Measurements from ENCODE around the gene NFYA. TPM values are rescaled to one million over a fixed set of nuclear protein-coding genes. Genes with fewer than 3 reads are reported as not detected.

NFYA gene
- total RNA-seq, 1 donor from 2014 or later: 40.4 TPM

DNA sequence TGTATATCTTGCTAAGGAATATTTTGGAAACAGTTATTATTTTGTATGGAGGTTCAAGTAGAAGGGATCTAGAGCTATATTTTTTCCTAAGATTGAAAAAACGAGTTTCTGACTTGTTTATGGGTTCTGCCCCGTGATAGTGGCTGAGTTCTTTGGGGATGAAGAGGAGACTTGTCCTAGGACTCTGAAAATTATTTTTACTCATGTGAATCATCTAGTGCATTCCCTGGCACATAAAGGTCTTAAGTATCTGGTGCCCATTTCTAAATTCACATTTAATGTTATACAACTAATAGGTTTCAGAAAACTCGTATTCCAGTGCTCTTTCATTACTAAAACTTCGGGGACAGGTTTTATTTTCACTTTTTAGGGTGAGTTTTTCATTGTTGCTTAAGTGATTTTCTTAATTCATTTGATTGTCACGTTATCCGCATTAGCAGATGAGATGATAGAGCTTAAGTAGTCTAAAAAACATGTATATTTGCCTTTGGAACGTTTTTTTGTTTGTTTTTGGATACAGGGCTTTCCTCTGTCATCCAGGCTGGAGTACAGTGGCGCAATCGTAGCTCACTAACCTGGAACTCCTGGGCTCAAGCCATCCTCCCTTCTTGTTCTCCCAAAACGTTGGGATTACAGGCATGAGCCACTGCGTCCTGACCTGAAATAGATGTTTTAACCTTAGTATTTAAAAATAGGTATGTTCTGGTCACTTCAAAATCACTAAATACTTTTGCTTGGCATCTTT is 2.1 kb downstream of the NFYA start:
- Mint-ChIP-seq H3K27ac (peak overlapping the region; percentile 98), H3K4me1 (ENCODE audit: unreplicated experiment) (peaks cover 19% of the 10 kb centered on the region), H3K27me3 (no peaks in the 10 kb centered on the region), H3K9me3 (no peaks in the 10 kb centered on the region), H3K36me3 (peaks cover 7% of the 10 kb centered on the region), H3K4me3 (peak overlapping the region; percentile 91)
- no peak for DNase-seq (ENCODE audit: extremely low spot score, unreplicated experiment)
- TF ChIP-seq, protein P1, sequence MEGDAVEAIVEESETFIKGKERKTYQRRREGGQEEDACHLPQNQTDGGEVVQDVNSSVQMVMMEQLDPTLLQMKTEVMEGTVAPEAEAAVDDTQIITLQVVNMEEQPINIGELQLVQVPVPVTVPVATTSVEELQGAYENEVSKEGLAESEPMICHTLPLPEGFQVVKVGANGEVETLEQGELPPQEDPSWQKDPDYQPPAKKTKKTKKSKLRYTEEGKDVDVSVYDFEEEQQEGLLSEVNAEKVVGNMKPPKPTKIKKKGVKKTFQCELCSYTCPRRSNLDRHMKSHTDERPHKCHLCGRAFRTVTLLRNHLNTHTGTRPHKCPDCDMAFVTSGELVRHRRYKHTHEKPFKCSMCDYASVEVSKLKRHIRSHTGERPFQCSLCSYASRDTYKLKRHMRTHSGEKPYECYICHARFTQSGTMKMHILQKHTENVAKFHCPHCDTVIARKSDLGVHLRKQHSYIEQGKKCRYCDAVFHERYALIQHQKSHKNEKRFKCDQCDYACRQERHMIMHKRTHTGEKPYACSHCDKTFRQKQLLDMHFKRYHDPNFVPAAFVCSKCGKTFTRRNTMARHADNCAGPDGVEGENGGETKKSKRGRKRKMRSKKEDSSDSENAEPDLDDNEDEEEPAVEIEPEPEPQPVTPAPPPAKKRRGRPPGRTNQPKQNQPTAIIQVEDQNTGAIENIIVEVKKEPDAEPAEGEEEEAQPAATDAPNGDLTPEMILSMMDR (conservative IDR thresholded peaks at IDR 0.05): no peak

DNA sequence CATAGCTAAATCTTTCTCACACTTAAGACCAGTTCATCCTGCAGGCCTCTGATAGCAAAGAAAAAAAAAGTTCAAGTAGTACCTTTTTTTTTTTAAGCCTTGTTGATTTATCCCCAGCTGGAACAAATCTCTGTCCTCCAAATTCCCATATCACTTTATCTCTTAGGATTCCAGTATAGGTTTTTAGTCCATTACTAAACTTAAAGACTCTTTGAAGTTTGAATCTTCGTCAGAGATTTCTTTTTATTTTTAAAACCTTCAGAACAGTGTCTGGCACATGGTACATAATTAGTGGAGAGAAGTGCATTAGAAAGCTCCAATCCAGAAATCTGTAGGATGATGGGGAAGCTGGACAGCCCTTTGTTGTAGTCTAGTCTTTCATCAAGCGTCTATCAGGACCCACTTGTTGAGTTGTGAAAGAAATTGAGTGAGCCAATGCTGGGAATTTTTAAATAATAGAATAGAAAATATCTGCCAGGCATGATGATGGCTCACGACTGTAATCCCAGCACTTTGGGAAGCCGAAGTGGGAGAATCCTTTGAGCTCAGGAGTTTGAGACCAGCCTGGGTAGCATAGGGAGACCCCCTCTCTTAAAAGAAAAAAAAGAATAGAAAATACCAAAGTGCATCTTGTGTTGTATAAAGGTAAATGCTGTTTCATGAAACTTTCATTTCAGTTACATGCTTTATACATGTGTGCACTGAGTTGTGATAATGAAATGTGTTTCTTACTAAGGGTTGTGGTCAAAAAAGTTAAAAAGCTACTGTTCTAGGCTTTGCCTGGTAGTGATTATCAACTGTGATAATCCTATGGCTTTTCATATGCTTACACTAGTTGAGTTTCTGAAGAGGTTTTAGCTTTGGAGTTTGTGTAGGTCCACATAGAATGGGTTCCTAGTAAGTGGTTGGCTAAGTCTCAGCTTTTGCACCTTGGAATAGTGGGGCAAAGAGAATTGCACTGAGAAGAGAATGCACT is 3.2 kb downstream of the NFYA start:
- Mint-ChIP-seq H3K9me3 (no peaks in the 10 kb centered on the region), H3K36me3 (peaks cover 15% of the 10 kb centered on the region), H3K4me3 (peak overlapping the region; percentile 68), H3K27ac (peak overlapping the region; percentile 57), H3K4me1 (ENCODE audit: unreplicated experiment) (peaks cover 15% of the 10 kb centered on the region), H3K27me3 (no peaks in the 10 kb centered on the region)
- TF ChIP-seq, protein P1 (conservative IDR thresholded peaks at IDR 0.05): no peak
- DNase-seq (ENCODE audit: extremely low spot score, unreplicated experiment): no peak

GRCh38 chr6:41077536-41077935 is 4.8 kb downstream of the NFYA start:
- Mint-ChIP-seq H3K4me3 (no peak overlapping the region), H3K9me3 (no peaks in the 10 kb centered on the region), H3K36me3 (peaks cover 16% of the 10 kb centered on the region), H3K27ac (no peak overlapping the region), H3K4me1 (ENCODE audit: unreplicated experiment) (peaks cover 15% of the 10 kb centered on the region), H3K27me3 (no peaks in the 10 kb centered on the region)
- no peak for DNase-seq (ENCODE audit: extremely low spot score, unreplicated experiment)
- TF ChIP-seq, protein P1 (conservative IDR thresholded peaks at IDR 0.05): no peak

DNA sequence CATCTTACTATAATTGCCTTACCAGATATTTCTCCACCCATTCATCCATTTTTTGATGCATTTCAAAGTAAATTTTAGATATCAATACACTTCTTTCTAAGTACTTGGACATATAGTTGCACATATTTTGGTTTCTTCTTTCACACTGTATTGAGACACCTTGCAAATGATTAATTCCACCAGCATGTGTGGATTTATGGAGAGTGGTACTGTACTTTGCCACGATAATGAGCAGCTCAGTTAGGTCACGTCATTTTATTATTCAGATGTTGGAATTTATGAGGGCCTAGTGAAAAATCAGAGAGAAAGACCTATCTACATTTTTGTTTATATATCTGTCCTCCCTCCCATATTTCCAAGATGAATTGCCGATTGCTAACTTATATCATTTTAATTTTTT is 5.3 kb downstream of the NFYA start:
- Mint-ChIP-seq H3K4me3 (no peak overlapping the region), H3K27me3 (no peaks in the 10 kb centered on the region), H3K27ac (no peak overlapping the region), H3K36me3 (peaks cover 16% of the 10 kb centered on the region), H3K4me1 (ENCODE audit: unreplicated experiment) (peaks cover 15% of the 10 kb centered on the region), H3K9me3 (no peaks in the 10 kb centered on the region)
- DNase-seq (ENCODE audit: extremely low spot score, unreplicated experiment): no peak
- TF ChIP-seq, protein P1 (conservative IDR thresholded peaks at IDR 0.05): no peak

GRCh38 chr6:41079080-41079479 is 6.3 kb downstream of the NFYA start:
- DNase-seq (ENCODE audit: extremely low spot score, unreplicated experiment): no peak
- H3K36me3 Mint-ChIP-seq: peaks cover 22% of the 10 kb centered on the region
- H3K9me3 Mint-ChIP-seq: no peaks in the 10 kb centered on the region
- no peaks in the 10 kb centered on the region for H3K27me3 Mint-ChIP-seq
- TF ChIP-seq, protein P1 (conservative IDR thresholded peaks at IDR 0.05): no peak
- H3K27ac Mint-ChIP-seq: no peak overlapping the region
- no peak overlapping the region for H3K4me3 Mint-ChIP-seq
- H3K4me1 Mint-ChIP-seq (ENCODE audit: unreplicated experiment): peaks cover 15% of the 10 kb centered on the region

Measured in type B pancreatic cell (in vitro differentiated cells).